Measurements from ENCODE around the gene RXRB. TPM values are rescaled to one million over a fixed set of nuclear protein-coding genes. Genes with fewer than 3 reads are reported as not detected.

Gene RXRB
- polyA plus RNA-seq, 1 donor (not counting 4 experiments of a cell fraction or from before 2014, with no cell fraction given), result 23.2 TPM

DNA sequence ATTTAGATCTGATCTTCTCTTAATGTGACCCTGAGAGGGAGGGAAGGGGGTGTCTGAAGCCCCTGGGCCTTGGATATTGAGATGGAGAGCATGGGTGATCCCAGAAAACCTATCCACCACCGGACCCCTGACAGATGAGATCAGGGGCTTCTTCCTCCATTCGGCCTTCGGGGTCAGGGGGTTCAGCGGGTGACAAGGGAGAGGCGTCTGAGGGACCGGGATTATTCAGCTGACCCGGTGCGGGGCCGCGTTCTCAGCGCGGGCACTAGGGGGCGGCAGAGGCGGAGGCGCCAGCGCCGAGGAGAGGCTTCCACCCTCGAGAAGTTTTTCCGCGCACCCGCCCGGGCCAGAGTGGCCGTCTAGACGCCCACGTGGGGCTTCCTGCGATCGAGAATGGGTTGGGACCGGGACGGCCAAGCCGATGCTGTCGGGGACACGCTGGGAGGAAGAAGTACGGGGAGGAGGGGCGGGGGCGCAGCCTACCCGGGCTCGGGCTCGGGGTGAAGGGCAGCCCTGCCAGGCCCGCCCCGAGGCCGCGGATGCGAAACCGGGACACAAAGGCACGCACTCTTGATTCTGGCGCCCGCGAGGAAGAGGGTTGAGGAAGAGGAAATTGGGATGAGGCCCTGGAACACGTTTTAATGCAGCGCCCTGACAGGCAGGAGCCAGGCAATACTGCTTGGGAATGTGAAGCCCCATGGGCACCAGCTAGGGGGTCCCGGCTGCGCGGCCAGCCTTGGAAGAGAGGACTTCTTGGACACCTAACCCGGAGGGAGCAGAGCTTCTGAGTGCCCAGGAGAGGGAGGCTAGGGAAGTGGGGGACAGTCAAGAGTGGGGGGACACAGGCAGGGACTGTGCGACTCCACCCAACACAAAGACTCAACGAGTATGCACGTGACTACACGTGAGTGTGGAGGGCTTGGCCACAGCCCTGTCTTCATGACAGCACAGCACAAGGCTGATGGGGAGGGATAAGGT is 38.8 kb downstream of the RXRB start:
- peak; percentile 26 for FAIRE-seq
- H4K20me1 ChIP-seq (ENCODE audit: control insufficient read depth, extremely low read depth, insufficient read depth, low read length), result no peaks in the 10 kb centered on the region
- H3K9me3 ChIP-seq (ENCODE audit: control insufficient read depth, low read depth, low read length), result no peaks in the 10 kb centered on the region
- H3K79me2 ChIP-seq (ENCODE audit: control insufficient read depth, insufficient read depth, low read length), result no peaks in the 10 kb centered on the region
- no peaks in the 10 kb centered on the region for H3K9me1 ChIP-seq (ENCODE audit: control insufficient read depth, extremely low read depth, insufficient read depth, low read length)
- H3K27ac ChIP-seq (ENCODE audit: control insufficient read depth, insufficient read depth, low read length), result no peak overlapping the region
- peaks cover 11% of the 10 kb centered on the region for H3K4me1 ChIP-seq (ENCODE audit: control insufficient read depth, extremely low read depth, insufficient read depth, low read length)
- H3K27me3 ChIP-seq (ENCODE audit: control insufficient read depth, extremely low read depth, insufficient read depth, low read length), result peaks cover 7% of the 10 kb centered on the region
- TF ChIP-seq EZH2 (IDR thresholded peaks at IDR 0.05; ENCODE audit: low read length), result no peak
- TF ChIP-seq CTCF (optimal IDR thresholded peaks at IDR 0.05 in 1 of 3, IDR thresholded peaks at IDR 0.05 in 1 of 3, conservative IDR thresholded peaks at IDR 0.05 in 1 of 3; ENCODE audit: extremely low read depth in 1 of 3, insufficient read depth in 2 of 3, low read length in 3 of 3), result peak in 2 of 3 experiments; percentile 76 to 98
- peak overlapping the region; percentile 62 for H2AFZ ChIP-seq (ENCODE audit: control insufficient read depth, low read length)
- H3K36me3 ChIP-seq (ENCODE audit: control insufficient read depth in 2 of 2, extremely low read depth in 1 of 2, insufficient read depth in 2 of 2, low read length in 2 of 2), result no peaks in the 10 kb centered on the region
- peak overlapping the region; percentile 34 to 51 (median 50) for H3K4me3 ChIP-seq (ENCODE audit: control insufficient read depth in 2 of 3, extremely low read depth in 1 of 3, insufficient read depth in 2 of 3, low read depth in 1 of 3, low read length in 3 of 3)
- peak overlapping the region; percentile 66 for H3K9ac ChIP-seq (ENCODE audit: control insufficient read depth, extremely low read depth, insufficient read depth, low read length)
- H3K4me2 ChIP-seq (ENCODE audit: control insufficient read depth, extremely low read depth, insufficient read depth, low read depth, low read length), result peak overlapping the region; percentile 72
- dilution Hi-C loops (cut with MboI; ENCODE audit: extremely low pct_ligation_motif_present, low sequenced_read_pairs), result no loop called here
- no peak for DNase-seq (ENCODE audit: low read depth, low spot score)

GRCh38 chr6:33160728-33161344 is 39.6 kb downstream of the RXRB start:
- peak; percentile 33 for DNase-seq (ENCODE audit: low read depth, low spot score)
- no peak overlapping the region for H3K9ac ChIP-seq (ENCODE audit: control insufficient read depth, extremely low read depth, insufficient read depth, low read length)
- TF ChIP-seq CTCF (optimal IDR thresholded peaks at IDR 0.05 in 1 of 3, IDR thresholded peaks at IDR 0.05 in 1 of 3, conservative IDR thresholded peaks at IDR 0.05 in 1 of 3; ENCODE audit: extremely low read depth in 1 of 3, insufficient read depth in 2 of 3, low read length in 3 of 3) (no peak), EZH2 (IDR thresholded peaks at IDR 0.05; ENCODE audit: low read length) (no peak)
- H3K9me1 ChIP-seq (ENCODE audit: control insufficient read depth, extremely low read depth, insufficient read depth, low read length), result no peaks in the 10 kb centered on the region
- no peaks in the 10 kb centered on the region for H3K9me3 ChIP-seq (ENCODE audit: control insufficient read depth, low read depth, low read length)
- H3K4me3 ChIP-seq (ENCODE audit: control insufficient read depth in 2 of 3, extremely low read depth in 1 of 3, insufficient read depth in 2 of 3, low read depth in 1 of 3, low read length in 3 of 3), result no peak overlapping the region
- dilution Hi-C loops (cut with MboI; ENCODE audit: extremely low pct_ligation_motif_present, low sequenced_read_pairs), result no loop called here
- H3K27me3 ChIP-seq (ENCODE audit: control insufficient read depth, extremely low read depth, insufficient read depth, low read length), result peaks cover 6% of the 10 kb centered on the region
- peak overlapping the region; percentile 72 for H3K4me2 ChIP-seq (ENCODE audit: control insufficient read depth, extremely low read depth, insufficient read depth, low read depth, low read length)
- no peaks in the 10 kb centered on the region for H4K20me1 ChIP-seq (ENCODE audit: control insufficient read depth, extremely low read depth, insufficient read depth, low read length)
- H3K4me1 ChIP-seq (ENCODE audit: control insufficient read depth, extremely low read depth, insufficient read depth, low read length), result peaks cover 11% of the 10 kb centered on the region
- FAIRE-seq, result no peak
- H2AFZ ChIP-seq (ENCODE audit: control insufficient read depth, low read length), result no peak overlapping the region
- H3K27ac ChIP-seq (ENCODE audit: control insufficient read depth, insufficient read depth, low read length), result no peak overlapping the region
- no peaks in the 10 kb centered on the region for H3K79me2 ChIP-seq (ENCODE audit: control insufficient read depth, insufficient read depth, low read length)
- no peaks in the 10 kb centered on the region for H3K36me3 ChIP-seq (ENCODE audit: control insufficient read depth in 2 of 2, extremely low read depth in 1 of 2, insufficient read depth in 2 of 2, low read length in 2 of 2)

Data from keratinocyte (primary cell).